HG03095 (cell line): Measurements from ENCODE around the gene NCK1.
A peak's percentile ranks its signal among the peaks of the same experiment; 100 is the strongest.

ENCODE experiments used
- ATAC-seq: cut with Tn5 transposase; IDR thresholded peaks from one replicate; pipeline ENCODE4 v1.9.1; 2021; ENCODE audit warnings: moderate library complexity; ENCODE audit not compliant: unreplicated experiment

Gene NCK1

DNA sequence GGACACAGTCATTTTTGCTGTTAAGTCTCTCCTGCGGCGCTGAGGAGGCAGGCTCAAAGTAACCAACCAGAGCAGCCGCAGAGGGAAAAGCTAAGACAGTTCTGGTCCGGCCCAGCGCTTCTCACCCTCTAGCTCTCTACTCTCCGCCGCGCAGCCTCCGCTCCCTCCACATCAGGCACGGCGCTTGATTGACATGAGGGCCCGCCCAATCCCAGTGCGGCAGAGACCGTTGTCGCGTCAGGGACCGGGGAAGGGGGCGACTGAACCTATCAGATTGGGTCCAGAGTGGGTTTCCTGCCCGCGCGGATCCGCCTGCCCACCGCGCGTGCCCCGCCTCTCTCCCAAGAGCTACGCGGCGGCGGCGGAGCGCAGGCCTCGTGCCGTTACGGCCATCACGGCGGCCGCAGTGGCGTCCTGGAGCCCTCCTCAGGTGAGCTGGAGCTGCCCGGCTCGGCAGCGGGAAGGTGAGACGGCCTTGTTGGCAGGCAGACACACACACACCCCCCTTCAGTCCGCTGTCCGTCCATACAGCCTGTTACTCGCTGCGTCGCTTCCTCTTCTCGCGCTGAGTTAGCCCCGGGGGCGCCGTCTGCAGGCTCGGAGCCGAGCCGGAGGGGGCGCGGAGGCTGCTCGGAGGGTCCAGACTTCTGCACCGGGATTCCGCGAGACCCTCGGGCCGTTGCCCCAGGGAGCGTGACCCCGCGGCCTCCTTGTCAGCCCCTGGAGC, at the start of gene NCK1:
Gene NCK1 (plus strand): TSS at position 319 of the 727 bp plus-strand sequence. CDS start 65,794 bp downstream, outside the sequence.
- peak; percentile 94 for ATAC-seq

- no peak for ATAC-seq
Observed at GRCh38 chr3:136817448-136817847, 44.6 kb upstream of the NCK1 start.

- ATAC-seq, result no peak
Observed at GRCh38 chr3:136818191-136818768, 43.7 kb upstream of the NCK1 start.

- ATAC-seq, result no peak
Observed at GRCh38 chr3:136818769-136819391, 43.1 kb upstream of the NCK1 start, which contains the start of gene SLC35G2. SLC35G2 (plus strand) TSS chr3:136819126; CDS start chr3:136854461, 35,335 bp downstream.

DNA sequence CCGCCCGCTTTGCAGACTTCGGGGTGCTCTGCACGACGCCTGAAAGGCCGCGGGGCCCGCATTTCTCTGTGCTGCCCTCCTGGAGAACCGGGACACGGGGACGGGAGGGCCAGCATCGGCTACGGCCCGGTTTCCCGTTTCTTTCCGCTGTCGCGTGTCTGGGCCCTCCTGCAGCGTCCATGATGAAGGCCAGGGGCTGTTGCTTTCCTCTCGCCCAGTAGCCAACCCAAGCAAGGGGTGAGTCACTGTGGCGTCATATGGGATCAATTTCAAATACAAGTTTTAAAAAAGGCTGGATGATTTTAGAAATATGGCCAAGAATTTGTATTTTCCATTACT, 42.6 kb upstream of the NCK1 start:
- ATAC-seq, result no peak

- ATAC-seq, result no peak
Observed at GRCh38 chr3:136819731-136820679, 42.0 kb upstream of the NCK1 start.

DNA sequence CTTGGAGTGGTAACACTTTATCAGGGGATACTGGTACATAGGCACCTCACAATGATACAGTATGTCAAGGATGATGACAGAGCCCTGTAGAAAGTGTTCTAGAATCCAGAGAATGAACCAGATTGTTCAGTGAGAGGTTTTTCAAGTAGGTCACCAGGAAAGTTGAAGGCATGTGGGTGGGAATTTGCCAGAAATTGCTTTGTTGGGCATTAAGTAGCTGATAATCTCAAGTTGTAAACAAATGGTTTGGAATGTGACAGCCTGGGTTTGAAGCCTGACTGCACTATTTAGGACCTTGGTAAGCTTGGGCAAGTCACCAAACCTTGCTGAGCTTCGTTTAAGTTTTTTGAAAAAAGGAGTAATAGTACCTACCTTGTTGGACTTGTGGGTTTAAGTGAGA, 30.5 kb upstream of the NCK1 start:
- no peak for ATAC-seq

- no peak for ATAC-seq
Observed at GRCh38 chr3:136835089-136835812, 26.8 kb upstream of the NCK1 start.

DNA sequence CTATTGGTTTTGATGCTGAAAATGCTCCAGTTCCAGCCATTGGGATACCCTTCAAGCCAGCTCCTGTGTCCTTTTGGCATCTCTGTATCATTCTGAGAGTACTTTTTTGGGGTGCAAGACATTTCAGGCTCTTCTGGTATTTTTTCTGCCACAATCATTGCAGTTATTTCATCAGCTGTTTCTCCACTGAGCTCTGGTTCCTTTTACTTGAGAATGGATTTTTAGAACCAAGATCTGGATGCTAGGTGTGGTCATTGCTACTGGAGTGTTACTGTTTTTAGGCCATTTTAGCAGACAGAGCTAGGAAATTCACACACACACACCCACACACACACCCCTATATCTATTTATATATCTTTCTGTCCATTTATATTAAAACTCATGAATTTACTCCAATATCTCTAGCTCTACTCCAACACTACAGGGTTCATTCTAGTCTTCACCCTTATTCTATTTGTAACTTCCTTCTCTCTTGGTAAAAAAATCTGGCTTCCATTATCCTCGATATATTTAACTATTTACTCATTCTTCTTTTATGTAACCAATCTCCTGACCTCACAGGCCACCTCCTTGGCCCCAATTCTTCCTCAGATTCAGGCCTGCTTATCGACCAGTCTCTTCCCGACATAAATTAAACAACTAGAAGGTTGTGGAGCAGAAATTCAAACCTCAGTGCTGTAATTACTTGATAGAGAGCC, 26.0 kb upstream of the NCK1 start:
- ATAC-seq, result no peak

- no peak for ATAC-seq
Observed at GRCh38 chr3:136836511-136837156, 25.4 kb upstream of the NCK1 start.

- ATAC-seq, result no peak
Observed at GRCh38 chr3:136838641-136839555, 23.1 kb upstream of the NCK1 start.

GRCh38 chr3:136839556-136839931, 22.5 kb upstream of the NCK1 start:
- no peak for ATAC-seq

GRCh38 chr3:136840252-136840651, 21.8 kb upstream of the NCK1 start:
- no peak for ATAC-seq

- no peak for ATAC-seq
Observed at GRCh38 chr3:136842294-136842693, 19.7 kb upstream of the NCK1 start.

GRCh38 chr3:136844724-136845123, 17.3 kb upstream of the NCK1 start:
- ATAC-seq, result no peak

DNA sequence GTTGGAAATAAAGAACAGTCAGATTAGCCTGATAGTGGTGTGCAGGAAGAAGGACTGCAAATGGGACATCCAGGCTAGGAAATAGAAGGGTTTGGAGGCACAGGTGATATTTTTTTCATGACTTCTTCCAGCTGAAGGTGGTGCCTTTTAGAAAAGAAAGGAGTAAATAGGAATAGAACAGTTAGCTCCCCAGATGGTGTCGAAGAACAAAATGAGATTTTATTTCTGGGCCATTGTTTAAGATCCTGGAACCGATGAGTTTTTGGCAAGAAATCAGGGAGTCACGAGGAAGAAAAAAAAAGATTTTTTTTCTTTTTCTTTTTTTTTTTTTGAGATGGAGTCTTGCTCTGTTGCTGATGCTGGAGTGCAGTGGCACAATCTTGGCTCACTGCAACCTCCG, 9.8 kb upstream of the NCK1 start:
- no peak for ATAC-seq

- ATAC-seq, result no peak
Observed at GRCh38 chr3:136856665-136857064, 5.3 kb upstream of the NCK1 start.

DNA sequence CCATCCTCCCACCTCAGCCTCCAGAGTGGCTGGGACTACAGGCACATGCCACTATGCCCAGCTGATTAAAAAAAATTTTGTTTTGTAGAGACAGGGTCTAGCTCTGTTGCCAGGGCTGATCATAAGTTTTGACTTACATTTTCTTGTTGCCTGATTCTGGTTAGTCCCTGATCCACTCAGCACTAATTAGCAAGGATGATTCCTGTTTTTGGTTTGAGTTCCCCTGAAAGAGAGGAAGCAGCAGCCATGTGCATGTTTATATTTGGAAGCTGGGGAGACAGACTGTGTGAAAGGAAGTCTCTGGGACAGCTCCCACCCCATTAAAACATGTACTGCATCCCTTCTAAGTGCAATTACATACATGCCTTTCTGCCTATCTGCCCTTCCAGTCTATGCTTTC, 3.6 kb upstream of the NCK1 start:
- ATAC-seq, result no peak
